G401.6 (cell line): Measurements from ENCODE around the gene KRTAP10-1.
"Not testable (repeated sequence)": the region's sequence is repeated elsewhere in the genome, so short reads cannot be mapped to it uniquely, and the experiment has no call there.

Experiments
- FAIRE-seq: peaks from 2 replicates; lab custom pipeline; 2012; peaks lifted over from hg19 to GRCh38; lab: Jason Lieb, UNC

The KRTAP10-1 gene

GRCh38 chr21:44569861-44570517, 30.0 kb upstream of the KRTAP10-1 start:
- FAIRE-seq, result no peak

GRCh38 chr21:44568667-44569556, 28.9 kb upstream of the KRTAP10-1 start:
- FAIRE-seq, result no peak

- FAIRE-seq, result no peak
These were observed 28.3 kb upstream of the KRTAP10-1 start for GRCh38 chr21:44568261-44568660.

- FAIRE-seq, result no peak
These were observed 27.6 kb upstream of the KRTAP10-1 start for GRCh38 chr21:44567481-44568171.

- no peak for FAIRE-seq
These were observed 26.4 kb upstream of the KRTAP10-1 start for GRCh38 chr21:44566403-44566802.

- FAIRE-seq, result no peak
These were observed 25.0 kb upstream of the KRTAP10-1 start for GRCh38 chr21:44564886-44565598.

GRCh38 chr21:44564099-44564498, 24.1 kb upstream of the KRTAP10-1 start:
- no peak for FAIRE-seq

- no peak for FAIRE-seq
These were observed 18.7 kb upstream of the KRTAP10-1 start, which contains the start of gene KRTAP10-3 for GRCh38 chr21:44558695-44559094. TSS of gene KRTAP10-3 (minus strand) at chr21:44558795. CDS start at chr21:44558715, 80 bp downstream.

GRCh38 chr21:44558329-44558675, 18.3 kb upstream of the KRTAP10-1 start:
- not testable (repeated sequence) for FAIRE-seq

GRCh38 chr21:44557491-44558328, 17.7 kb upstream of the KRTAP10-1 start:
- no peak for FAIRE-seq

GRCh38 chr21:44556879-44557278, 16.9 kb upstream of the KRTAP10-1 start:
- FAIRE-seq, result no peak

- no peak for FAIRE-seq
These were observed 15.3 kb upstream of the KRTAP10-1 start for GRCh38 chr21:44555200-44555875.

GRCh38 chr21:44552681-44553080, 12.7 kb upstream of the KRTAP10-1 start:
- FAIRE-seq, result no peak

GRCh38 chr21:44552136-44552535, 12.1 kb upstream of the KRTAP10-1 start:
- no peak for FAIRE-seq

- FAIRE-seq, result no peak
These were observed 11.5 kb upstream of the KRTAP10-1 start, which contains the start of gene KRTAP10-2 for GRCh38 chr21:44551340-44551961. TSS of gene KRTAP10-2 (minus strand) at chr21:44551505. CDS start at chr21:44551458, 47 bp downstream.

- no peak for FAIRE-seq
These were observed 10.8 kb upstream of the KRTAP10-1 start for GRCh38 chr21:44550807-44551206.

GRCh38 chr21:44550285-44550684, 10.3 kb upstream of the KRTAP10-1 start:
- FAIRE-seq, result not testable (repeated sequence)

GRCh38 chr21:44549525-44550211, 9.7 kb upstream of the KRTAP10-1 start:
- no peak for FAIRE-seq

- FAIRE-seq, result no peak
These were observed 8.9 kb upstream of the KRTAP10-1 start for GRCh38 chr21:44548922-44549321.
